Measurements from ENCODE around the gene UACA. TPM values are rescaled to one million over a fixed set of nuclear protein-coding genes. Genes with fewer than 3 reads are reported as not detected.

The UACA gene
- total and polyA plus RNA-seq, 2 experiments from 2014 or later: 21.5 to 35.8 TPM

DNA sequence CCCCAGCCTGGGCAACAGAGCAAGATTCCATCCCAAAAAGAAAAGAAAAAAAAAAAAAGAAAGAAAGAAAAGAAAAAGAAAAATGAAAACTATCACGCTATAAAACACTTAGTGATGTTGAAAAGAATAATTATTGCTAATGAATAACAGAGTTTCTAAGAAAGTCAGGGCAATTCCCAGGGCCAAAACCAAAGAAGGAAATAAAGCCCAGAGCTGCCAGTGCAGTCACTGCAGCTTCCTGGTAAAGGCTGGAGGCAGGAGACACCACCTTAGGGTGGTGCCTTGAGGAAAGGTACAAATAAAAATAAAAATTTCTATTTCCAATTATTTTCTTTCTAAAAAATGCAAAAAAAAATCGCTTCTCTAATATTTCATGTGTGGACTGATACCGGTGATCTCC lies 19.7 kb upstream of the UACA start (continued):
- TF ChIP-seq, protein P1, sequence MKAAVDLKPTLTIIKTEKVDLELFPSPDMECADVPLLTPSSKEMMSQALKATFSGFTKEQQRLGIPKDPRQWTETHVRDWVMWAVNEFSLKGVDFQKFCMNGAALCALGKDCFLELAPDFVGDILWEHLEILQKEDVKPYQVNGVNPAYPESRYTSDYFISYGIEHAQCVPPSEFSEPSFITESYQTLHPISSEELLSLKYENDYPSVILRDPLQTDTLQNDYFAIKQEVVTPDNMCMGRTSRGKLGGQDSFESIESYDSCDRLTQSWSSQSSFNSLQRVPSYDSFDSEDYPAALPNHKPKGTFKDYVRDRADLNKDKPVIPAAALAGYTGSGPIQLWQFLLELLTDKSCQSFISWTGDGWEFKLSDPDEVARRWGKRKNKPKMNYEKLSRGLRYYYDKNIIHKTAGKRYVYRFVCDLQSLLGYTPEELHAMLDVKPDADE (IDR thresholded peaks at IDR 0.05): no peak
- TF ChIP-seq EZH2phosphoT487 (IDR thresholded peaks at IDR 0.05; ENCODE audit: unreplicated experiment): no peak

DNA sequence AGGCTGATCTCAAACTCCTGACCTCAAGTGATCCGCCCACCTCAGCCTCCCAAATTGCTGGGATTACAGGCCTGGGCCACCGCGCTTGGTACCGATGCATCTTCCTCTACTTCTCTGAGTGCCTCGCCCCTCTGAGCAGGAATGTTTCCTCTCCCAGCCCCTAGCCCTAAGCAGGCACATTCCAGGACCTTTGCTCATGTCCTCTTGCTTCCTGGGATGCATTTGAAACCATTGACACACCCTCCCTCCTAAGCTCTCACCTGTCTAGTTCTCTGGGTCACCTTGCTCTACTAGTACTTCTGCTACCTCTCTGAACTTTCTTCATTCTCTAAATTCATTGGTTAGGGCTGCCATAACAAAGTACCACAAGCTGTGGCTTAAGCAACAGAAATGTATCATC lies 17.9 kb upstream of the UACA start:
- no peaks in the 10 kb centered on the region for H3K36me3 ChIP-seq (ENCODE audit: insufficient read depth)
- no peak overlapping the region for H3K4me3 ChIP-seq
- H3K79me2 ChIP-seq (replicated peaks; ENCODE audit: insufficient read depth): no peaks in the 10 kb centered on the region
- no peaks in the 10 kb centered on the region for H3K4me1 ChIP-seq (ENCODE audit: insufficient read depth)
- no peaks in the 10 kb centered on the region for H4K20me1 ChIP-seq (replicated peaks; ENCODE audit: insufficient read depth)
- no peaks in the 10 kb centered on the region for H3K36me3 Mint-ChIP-seq (ENCODE audit: low read depth)
- H3K4me2 ChIP-seq: no peak overlapping the region
- DNase-seq (ENCODE audit: low spot score) (peak; percentile 44), ATAC-seq (no peak)
- H2AFZ ChIP-seq: peak overlapping the region; percentile 66; the same call in 1 of the 2 replicates
- H3K4me3 Mint-ChIP-seq: no peak overlapping the region
- no peak overlapping the region for H3K27ac Mint-ChIP-seq
- no peak overlapping the region for H3K27ac ChIP-seq (ENCODE audit: low read depth)
- H3F3A ChIP-seq (replicated peaks; ENCODE audit: low read depth): no peaks in the 10 kb centered on the region
- H3K9me3 Mint-ChIP-seq: no peaks in the 10 kb centered on the region
- H3K27me3 ChIP-seq (ENCODE audit: insufficient read depth): no peaks in the 10 kb centered on the region
- no peaks in the 10 kb centered on the region for H3K9me2 ChIP-seq (ENCODE audit: insufficient read depth)
- H3K27me3 Mint-ChIP-seq (ENCODE audit: insufficient read depth, low read depth, poor library complexity): peaks cover 2% of the 10 kb centered on the region
- H3K4me1 Mint-ChIP-seq: no peaks in the 10 kb centered on the region; the same call in 2 of the 3 replicates
- TF ChIP-seq STAT1 (IDR thresholded peaks at IDR 0.05; ENCODE audit: unreplicated experiment): no peak
- TF ChIP-seq POLR2AphosphoS5 (IDR thresholded peaks at IDR 0.05; ENCODE audit: low read depth): no peak
- TF ChIP-seq, protein P1 (IDR thresholded peaks at IDR 0.05): no peak
- TF ChIP-seq ZNF114 (CRISPR knock-in tag; IDR thresholded peaks at IDR 0.05): no peak
- no peak for TF ChIP-seq JUNB (IDR thresholded peaks at IDR 0.05; ENCODE audit: unreplicated experiment)
- TF ChIP-seq, protein P2, sequence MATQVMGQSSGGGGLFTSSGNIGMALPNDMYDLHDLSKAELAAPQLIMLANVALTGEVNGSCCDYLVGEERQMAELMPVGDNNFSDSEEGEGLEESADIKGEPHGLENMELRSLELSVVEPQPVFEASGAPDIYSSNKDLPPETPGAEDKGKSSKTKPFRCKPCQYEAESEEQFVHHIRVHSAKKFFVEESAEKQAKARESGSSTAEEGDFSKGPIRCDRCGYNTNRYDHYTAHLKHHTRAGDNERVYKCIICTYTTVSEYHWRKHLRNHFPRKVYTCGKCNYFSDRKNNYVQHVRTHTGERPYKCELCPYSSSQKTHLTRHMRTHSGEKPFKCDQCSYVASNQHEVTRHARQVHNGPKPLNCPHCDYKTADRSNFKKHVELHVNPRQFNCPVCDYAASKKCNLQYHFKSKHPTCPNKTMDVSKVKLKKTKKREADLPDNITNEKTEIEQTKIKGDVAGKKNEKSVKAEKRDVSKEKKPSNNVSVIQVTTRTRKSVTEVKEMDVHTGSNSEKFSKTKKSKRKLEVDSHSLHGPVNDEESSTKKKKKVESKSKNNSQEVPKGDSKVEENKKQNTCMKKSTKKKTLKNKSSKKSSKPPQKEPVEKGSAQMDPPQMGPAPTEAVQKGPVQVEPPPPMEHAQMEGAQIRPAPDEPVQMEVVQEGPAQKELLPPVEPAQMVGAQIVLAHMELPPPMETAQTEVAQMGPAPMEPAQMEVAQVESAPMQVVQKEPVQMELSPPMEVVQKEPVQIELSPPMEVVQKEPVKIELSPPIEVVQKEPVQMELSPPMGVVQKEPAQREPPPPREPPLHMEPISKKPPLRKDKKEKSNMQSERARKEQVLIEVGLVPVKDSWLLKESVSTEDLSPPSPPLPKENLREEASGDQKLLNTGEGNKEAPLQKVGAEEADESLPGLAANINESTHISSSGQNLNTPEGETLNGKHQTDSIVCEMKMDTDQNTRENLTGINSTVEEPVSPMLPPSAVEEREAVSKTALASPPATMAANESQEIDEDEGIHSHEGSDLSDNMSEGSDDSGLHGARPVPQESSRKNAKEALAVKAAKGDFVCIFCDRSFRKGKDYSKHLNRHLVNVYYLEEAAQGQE (IDR thresholded peaks at IDR 0.05; ENCODE audit: unreplicated experiment): no peak
- no peak for TF ChIP-seq EZH2 (IDR thresholded peaks at IDR 0.05; ENCODE audit: low read depth, unreplicated experiment)
- no peak for TF ChIP-seq CREB1 (CRISPR knock-in tag; IDR thresholded peaks at IDR 0.05; ENCODE audit: low read depth)
- no peak for TF ChIP-seq NANOG (IDR thresholded peaks at IDR 0.05; ENCODE audit: borderline replicate concordance)
- TF ChIP-seq, protein P3, sequence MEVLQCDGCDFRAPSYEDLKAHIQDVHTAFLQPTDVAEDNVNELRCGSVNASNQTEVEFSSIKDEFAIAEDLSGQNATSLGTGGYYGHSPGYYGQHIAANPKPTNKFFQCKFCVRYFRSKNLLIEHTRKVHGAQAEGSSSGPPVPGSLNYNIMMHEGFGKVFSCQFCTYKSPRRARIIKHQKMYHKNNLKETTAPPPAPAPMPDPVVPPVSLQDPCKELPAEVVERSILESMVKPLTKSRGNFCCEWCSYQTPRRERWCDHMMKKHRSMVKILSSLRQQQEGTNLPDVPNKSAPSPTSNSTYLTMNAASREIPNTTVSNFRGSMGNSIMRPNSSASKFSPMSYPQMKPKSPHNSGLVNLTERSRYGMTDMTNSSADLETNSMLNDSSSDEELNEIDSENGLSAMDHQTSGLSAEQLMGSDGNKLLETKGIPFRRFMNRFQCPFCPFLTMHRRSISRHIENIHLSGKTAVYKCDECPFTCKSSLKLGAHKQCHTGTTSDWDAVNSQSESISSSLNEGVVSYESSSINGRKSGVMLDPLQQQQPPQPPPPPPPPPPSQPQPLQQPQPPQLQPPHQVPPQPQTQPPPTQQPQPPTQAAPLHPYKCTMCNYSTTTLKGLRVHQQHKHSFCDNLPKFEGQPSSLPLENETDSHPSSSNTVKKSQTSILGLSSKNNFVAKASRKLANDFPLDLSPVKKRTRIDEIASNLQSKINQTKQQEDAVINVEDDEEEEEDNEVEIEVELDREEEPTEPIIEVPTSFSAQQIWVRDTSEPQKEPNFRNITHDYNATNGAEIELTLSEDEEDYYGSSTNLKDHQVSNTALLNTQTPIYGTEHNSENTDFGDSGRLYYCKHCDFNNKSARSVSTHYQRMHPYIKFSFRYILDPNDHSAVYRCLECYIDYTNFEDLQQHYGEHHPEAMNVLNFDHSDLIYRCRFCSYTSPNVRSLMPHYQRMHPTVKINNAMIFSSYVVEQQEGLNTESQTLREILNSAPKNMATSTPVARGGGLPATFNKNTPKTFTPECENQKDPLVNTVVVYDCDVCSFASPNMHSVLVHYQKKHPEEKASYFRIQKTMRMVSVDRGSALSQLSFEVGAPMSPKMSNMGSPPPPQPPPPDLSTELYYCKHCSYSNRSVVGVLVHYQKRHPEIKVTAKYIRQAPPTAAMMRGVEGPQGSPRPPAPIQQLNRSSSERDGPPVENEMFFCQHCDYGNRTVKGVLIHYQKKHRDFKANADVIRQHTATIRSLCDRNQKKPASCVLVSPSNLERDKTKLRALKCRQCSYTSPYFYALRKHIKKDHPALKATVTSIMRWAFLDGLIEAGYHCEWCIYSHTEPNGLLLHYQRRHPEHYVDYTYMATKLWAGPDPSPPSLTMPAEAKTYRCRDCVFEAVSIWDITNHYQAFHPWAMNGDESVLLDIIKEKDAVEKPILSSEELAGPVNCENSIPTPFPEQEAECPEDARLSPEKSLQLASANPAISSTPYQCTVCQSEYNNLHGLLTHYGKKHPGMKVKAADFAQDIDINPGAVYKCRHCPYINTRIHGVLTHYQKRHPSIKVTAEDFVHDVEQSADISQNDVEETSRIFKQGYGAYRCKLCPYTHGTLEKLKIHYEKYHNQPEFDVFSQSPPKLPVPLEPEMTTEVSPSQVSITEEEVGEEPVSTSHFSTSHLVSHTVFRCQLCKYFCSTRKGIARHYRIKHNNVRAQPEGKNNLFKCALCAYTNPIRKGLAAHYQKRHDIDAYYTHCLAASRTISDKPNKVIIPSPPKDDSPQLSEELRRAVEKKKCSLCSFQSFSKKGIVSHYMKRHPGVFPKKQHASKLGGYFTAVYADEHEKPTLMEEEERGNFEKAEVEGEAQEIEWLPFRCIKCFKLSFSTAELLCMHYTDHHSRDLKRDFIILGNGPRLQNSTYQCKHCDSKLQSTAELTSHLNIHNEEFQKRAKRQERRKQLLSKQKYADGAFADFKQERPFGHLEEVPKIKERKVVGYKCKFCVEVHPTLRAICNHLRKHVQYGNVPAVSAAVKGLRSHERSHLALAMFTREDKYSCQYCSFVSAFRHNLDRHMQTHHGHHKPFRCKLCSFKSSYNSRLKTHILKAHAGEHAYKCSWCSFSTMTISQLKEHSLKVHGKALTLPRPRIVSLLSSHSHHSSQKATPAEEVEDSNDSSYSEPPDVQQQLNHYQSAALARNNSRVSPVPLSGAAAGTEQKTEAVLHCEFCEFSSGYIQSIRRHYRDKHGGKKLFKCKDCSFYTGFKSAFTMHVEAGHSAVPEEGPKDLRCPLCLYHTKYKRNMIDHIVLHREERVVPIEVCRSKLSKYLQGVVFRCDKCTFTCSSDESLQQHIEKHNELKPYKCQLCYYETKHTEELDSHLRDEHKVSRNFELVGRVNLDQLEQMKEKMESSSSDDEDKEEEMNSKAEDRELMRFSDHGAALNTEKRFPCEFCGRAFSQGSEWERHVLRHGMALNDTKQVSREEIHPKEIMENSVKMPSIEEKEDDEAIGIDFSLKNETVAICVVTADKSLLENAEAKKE (CRISPR knock-in tag; IDR thresholded peaks at IDR 0.05): no peak
- TF ChIP-seq, protein P4, sequence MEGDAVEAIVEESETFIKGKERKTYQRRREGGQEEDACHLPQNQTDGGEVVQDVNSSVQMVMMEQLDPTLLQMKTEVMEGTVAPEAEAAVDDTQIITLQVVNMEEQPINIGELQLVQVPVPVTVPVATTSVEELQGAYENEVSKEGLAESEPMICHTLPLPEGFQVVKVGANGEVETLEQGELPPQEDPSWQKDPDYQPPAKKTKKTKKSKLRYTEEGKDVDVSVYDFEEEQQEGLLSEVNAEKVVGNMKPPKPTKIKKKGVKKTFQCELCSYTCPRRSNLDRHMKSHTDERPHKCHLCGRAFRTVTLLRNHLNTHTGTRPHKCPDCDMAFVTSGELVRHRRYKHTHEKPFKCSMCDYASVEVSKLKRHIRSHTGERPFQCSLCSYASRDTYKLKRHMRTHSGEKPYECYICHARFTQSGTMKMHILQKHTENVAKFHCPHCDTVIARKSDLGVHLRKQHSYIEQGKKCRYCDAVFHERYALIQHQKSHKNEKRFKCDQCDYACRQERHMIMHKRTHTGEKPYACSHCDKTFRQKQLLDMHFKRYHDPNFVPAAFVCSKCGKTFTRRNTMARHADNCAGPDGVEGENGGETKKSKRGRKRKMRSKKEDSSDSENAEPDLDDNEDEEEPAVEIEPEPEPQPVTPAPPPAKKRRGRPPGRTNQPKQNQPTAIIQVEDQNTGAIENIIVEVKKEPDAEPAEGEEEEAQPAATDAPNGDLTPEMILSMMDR (conservative IDR thresholded peaks at IDR 0.05; ENCODE audit: low read depth in 2 of 2): no peak
- TF ChIP-seq EZH2phosphoT487 (IDR thresholded peaks at IDR 0.05; ENCODE audit: unreplicated experiment): no peak

All from GM23338 (cell line).